GM18499 (cell line): ENCODE data around the gene CLBA1.
"Not testable (repeated sequence)": the region's sequence is repeated elsewhere in the genome, so short reads cannot be mapped to it uniquely, and the experiment has no call there.

Experiments used
- ATAC-seq: cut with Tn5 transposase; IDR thresholded peaks from one replicate; pipeline ENCODE4 v1.9.1; 2021; ENCODE audit warnings: moderate number of reproducible peaks; ENCODE audit not compliant: insufficient read depth, unreplicated experiment

CLBA1 gene

GRCh38 chr14:105020815-105021655 is 35.4 kb downstream of the CLBA1 start, which contains the start of gene CDCA4:
Gene CDCA4, minus strand, starts transcription at chr14:105021083. Its CDS starts 9,154 bp downstream, at chr14:105011929.
- no peak for ATAC-seq

- no peak for ATAC-seq
These were observed 36.2 kb downstream of the CLBA1 start for GRCh38 chr14:105021656-105022275.

GRCh38 chr14:105022276-105022670 is 36.7 kb downstream of the CLBA1 start:
- no peak for ATAC-seq

- no peak for ATAC-seq
These were observed 37.6 kb downstream of the CLBA1 start for GRCh38 chr14:105023144-105023543.

GRCh38 chr14:105023791-105024480 is 38.3 kb downstream of the CLBA1 start:
- no peak for ATAC-seq

GRCh38 chr14:105025429-105025828 is 39.8 kb downstream of the CLBA1 start:
- no peak for ATAC-seq

GRCh38 chr14:105026033-105026785 is 40.6 kb downstream of the CLBA1 start:
- ATAC-seq: no peak

GRCh38 chr14:105026802-105027563 is 41.4 kb downstream of the CLBA1 start:
- ATAC-seq: no peak

- ATAC-seq: not testable (repeated sequence)
These were observed 42.1 kb downstream of the CLBA1 start for GRCh38 chr14:105027718-105028117.

- no peak for ATAC-seq
These were observed 42.8 kb downstream of the CLBA1 start for GRCh38 chr14:105028251-105028927.

GRCh38 chr14:105029402-105029801 is 43.8 kb downstream of the CLBA1 start:
- no peak for ATAC-seq

- ATAC-seq: no peak
These were observed 44.6 kb downstream of the CLBA1 start for GRCh38 chr14:105030194-105030593.

GRCh38 chr14:105030836-105031396 is 45.3 kb downstream of the CLBA1 start:
- no peak for ATAC-seq

GRCh38 chr14:105032451-105032901 is 46.9 kb downstream of the CLBA1 start:
- ATAC-seq: not testable (repeated sequence)

- ATAC-seq: not testable (repeated sequence)
These were observed 47.9 kb downstream of the CLBA1 start for GRCh38 chr14:105033412-105033900.

- no peak for ATAC-seq
These were observed 48.9 kb downstream of the CLBA1 start for GRCh38 chr14:105034315-105035039.

- not testable (repeated sequence) for ATAC-seq
These were observed 50.0 kb downstream of the CLBA1 start for GRCh38 chr14:105035616-105036015.
